GM12878 (cell line): ENCODE data around the gene MYH9.

Source experiments
- BCL3 ChIP-seq: IDR thresholded peaks from 2 replicates; pipeline ENCODE4 v1.6.1; 2011; ENCODE audit warnings: borderline replicate concordance, low read depth, mild to moderate bottlenecking, moderate library complexity, low read length; ENCODE audit not compliant: insufficient read depth, poor library complexity, severe bottlenecking
- CBFB ChIP-seq: IDR thresholded peaks from 2 replicates; pipeline ENCODE4 v1.6.1; 2016; ENCODE audit warnings: antibody characterized with exemption, low read depth
- EZH2 ChIP-seq: IDR thresholded peaks from 2 replicates; pipeline ENCODE4 v1.6.1; 2012; ENCODE audit warnings: low read depth, mild to moderate bottlenecking, control low read depth, inconsistent platforms, low read length, borderline replicate concordance; ENCODE audit not compliant: control insufficient read depth
- IKZF1 ChIP-seq: fragments of 450-650 bp; conservative IDR thresholded peaks from 2 replicates; pipeline ENCODE4 v1.6.1; 2017; ENCODE audit warnings: antibody characterized with exemption, mild to moderate bottlenecking
- JUNB ChIP-seq: IDR thresholded peaks from 2 replicates; pipeline ENCODE4 v1.6.1; 2016; ENCODE audit warnings: antibody characterized with exemption, mild to moderate bottlenecking
- KDM1A ChIP-seq: fragments of 200-600 bp; sonication (generic); IDR thresholded peaks from 2 replicates; pipeline ENCODE4 v1.6.1; 2016; ENCODE audit warnings: borderline replicate concordance
- MAX ChIP-seq: IDR thresholded peaks from 2 replicates; pipeline ENCODE4 v1.6.1; 2012; ENCODE audit warnings: low read depth, low read length, improper control_type of control experiment
- MXI1 ChIP-seq: fragments of 150-350 bp; IDR thresholded peaks from 2 replicates; pipeline ENCODE4 v1.6.1; 2011; ENCODE audit warnings: low read depth, mild to moderate bottlenecking, inconsistent platforms, low read length, improper control_type of control experiment
- SMARCA5 ChIP-seq: fragments of 450-650 bp; IDR thresholded peaks from 2 replicates; pipeline ENCODE4 v1.6.1; 2017; ENCODE audit warnings: mild to moderate bottlenecking
- SPI1 ChIP-seq: IDR thresholded peaks from 2 replicates; pipeline ENCODE4 v1.6.1; 2011; ENCODE audit warnings: low read depth, mild to moderate bottlenecking, low read length, moderate library complexity, borderline replicate concordance; ENCODE audit not compliant: insufficient read depth
- STAT3 ChIP-seq: IDR thresholded peaks from 2 replicates; pipeline ENCODE4 v1.6.1; 2011; ENCODE audit warnings: low read depth, low read length, improper control_type of control experiment
- TCF7 ChIP-seq: IDR thresholded peaks from 2 replicates; pipeline ENCODE4 v1.6.1; 2014; ENCODE audit warnings: antibody characterized with exemption, borderline replicate concordance
- TF ChIP-seq, protein P1 (sequence below), 3 experiments: IDR thresholded peaks in 2 of 3; conservative IDR thresholded peaks in 1 of 3; 2 replicates each; pipeline ENCODE4 v1.5.1; 2011; ENCODE audit warnings: low read depth in 3 of 3, low read length in 3 of 3, mild to moderate bottlenecking in 3 of 3, control low read depth in 2 of 3, moderate library complexity in 2 of 3, inconsistent platforms in 1 of 3, mixed read lengths in 1 of 3; ENCODE audit not compliant: control insufficient read depth in 2 of 3, insufficient read depth in 1 of 3; ENCODE audit errors: extremely low read depth in 1 of 3

DNA sequence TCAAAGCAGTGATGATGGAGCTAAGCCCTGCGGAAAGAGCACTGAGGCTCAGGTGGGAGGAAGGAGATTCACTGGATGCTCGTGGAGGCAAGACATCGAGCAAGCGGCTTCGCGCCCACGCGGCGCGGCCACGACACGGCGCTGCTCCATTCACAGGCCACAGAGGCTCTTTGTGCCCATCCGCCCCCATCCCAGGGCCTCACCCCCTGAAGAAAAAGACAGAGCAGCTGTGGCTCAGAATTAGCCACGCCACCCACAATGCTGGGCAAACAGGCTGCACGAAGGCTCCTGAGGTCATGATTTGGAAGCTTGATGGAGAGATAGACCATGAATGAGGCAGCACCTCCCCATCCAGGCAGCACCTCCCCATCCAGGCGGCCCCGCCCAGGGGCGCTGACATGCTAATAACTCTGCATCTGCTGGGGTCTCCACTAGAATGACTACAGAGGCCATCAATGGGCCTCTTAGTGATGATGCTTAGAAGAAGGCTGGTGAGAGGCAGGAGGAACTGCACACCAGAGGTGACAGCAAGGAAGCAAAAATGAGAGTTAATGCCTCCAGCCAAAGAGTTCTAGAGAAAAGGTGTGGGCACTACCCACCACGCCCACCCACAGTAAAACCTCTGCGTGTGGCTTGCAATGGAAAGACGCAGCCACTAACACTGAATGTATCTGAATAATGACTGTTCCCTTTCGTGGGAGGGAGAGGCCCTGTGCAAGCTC is 43.5 kb downstream of the MYH9 start:
- no peak for TF ChIP-seq MAX
- no peak for TF ChIP-seq SMARCA5
- no peak for TF ChIP-seq CBFB
- no peak for TF ChIP-seq EZH2
- TF ChIP-seq KDM1A: no peak
- TF ChIP-seq IKZF1: no peak
- no peak for TF ChIP-seq MXI1
- TF ChIP-seq, protein P1, sequence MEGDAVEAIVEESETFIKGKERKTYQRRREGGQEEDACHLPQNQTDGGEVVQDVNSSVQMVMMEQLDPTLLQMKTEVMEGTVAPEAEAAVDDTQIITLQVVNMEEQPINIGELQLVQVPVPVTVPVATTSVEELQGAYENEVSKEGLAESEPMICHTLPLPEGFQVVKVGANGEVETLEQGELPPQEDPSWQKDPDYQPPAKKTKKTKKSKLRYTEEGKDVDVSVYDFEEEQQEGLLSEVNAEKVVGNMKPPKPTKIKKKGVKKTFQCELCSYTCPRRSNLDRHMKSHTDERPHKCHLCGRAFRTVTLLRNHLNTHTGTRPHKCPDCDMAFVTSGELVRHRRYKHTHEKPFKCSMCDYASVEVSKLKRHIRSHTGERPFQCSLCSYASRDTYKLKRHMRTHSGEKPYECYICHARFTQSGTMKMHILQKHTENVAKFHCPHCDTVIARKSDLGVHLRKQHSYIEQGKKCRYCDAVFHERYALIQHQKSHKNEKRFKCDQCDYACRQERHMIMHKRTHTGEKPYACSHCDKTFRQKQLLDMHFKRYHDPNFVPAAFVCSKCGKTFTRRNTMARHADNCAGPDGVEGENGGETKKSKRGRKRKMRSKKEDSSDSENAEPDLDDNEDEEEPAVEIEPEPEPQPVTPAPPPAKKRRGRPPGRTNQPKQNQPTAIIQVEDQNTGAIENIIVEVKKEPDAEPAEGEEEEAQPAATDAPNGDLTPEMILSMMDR (IDR thresholded peaks at IDR 0.05 in 2 of 3, conservative IDR thresholded peaks at IDR 0.05 in 1 of 3; ENCODE audit: control insufficient read depth in 2 of 3, extremely low read depth in 1 of 3, insufficient read depth in 1 of 3, low read depth in 3 of 3, low read length in 3 of 3): no peak
- TF ChIP-seq JUNB: no peak
- TF ChIP-seq TCF7: no peak
- TF ChIP-seq SPI1: no peak
- no peak for TF ChIP-seq BCL3
- no peak for TF ChIP-seq STAT3
